ENCODE data around the gene NUDC.
"Not testable (repeated sequence)": the region's sequence is repeated elsewhere in the genome, so short reads cannot be mapped to it uniquely, and the experiment has no call there.

NUDC gene

DNA sequence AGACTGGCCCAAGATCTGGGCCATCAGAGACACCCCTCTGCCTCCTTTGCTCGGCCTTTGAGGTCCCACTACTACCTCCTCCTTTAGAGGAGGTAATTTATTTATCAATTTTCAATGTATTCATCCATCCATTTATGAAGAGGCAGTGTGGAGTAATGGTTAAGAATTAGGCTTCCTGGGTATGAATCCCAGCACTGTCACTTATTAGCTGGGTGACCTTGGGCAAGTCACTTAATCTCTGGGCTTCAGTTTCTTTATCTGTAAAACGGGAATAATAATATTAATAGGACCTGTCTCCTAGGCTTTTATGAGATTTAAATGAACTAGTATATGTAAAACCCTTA, 9.4 kb upstream of the NUDC start:
- FAIRE-seq = no peak

DNA sequence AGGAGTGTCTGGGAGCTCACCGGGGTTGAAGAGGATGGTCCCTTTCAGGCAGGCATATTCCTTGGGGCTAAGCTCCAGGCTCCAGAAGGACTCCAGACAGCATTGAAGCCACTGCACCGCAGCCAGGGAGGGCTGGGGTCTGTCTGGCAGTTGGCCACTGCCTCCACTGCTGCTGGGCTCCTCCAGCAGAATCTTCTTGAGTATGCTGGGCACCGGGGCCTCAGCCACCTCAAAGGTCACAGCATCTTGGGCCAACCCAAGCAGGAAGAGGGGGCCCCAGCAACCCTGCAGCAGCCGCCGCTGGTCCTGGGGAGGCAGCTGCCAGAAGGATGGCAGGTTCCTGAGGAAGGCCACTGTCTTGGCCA, 8.2 kb upstream of the NUDC start:
- no peak for FAIRE-seq

- peak; percentile 70 for FAIRE-seq
Measured at GRCh38 chr1:26913754-26914619, 7.6 kb upstream of the NUDC start, which contains the start of gene NR0B2. NR0B2 (minus strand) TSS chr1:26913975; CDS start chr1:26913940, 35 bp downstream.

GRCh38 chr1:26915204-26915842, 6.2 kb upstream of the NUDC start:
- no peak for FAIRE-seq

DNA sequence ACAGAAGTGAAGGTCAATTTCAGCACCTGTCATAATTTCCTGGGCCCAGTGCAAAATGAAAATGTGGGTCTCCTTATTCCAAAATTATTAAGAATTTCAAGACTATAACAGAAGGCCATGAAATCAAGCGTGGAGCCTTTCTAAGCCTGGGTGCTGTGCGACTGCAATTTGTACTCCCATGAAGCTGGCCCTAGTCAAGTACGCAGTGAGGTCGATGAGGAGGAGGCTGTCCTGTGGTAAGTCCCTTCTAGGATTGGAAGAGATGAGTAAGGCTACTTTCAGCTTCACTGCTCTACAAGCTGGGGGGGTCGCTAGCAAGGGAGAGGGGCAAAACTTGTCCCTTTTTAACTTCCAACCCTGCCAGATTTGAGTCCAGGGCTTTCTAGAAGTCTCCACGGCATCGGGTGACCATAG, 410 bp upstream of the NUDC start:
- no peak for FAIRE-seq

DNA sequence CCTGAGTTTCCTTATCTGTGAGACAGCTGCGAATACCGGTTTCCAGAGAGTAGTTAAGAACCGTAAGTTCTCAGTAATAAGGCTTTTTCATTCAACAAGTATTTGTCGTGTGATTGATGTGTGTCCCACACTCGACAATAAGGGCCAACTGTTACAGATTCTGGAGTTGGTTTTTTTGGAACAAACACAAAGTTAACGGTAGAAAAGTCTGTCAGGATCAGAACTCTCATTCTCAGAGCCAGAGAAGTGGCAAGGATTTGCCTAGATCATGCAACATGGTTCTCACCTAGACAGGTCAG, 837 bp downstream of the NUDC start:
- no peak for FAIRE-seq

GRCh38 chr1:26922901-26923300, 1.4 kb downstream of the NUDC start:
- FAIRE-seq = no peak

- FAIRE-seq = no peak
Measured at GRCh38 chr1:26923711-26924110, 2.2 kb downstream of the NUDC start.

DNA sequence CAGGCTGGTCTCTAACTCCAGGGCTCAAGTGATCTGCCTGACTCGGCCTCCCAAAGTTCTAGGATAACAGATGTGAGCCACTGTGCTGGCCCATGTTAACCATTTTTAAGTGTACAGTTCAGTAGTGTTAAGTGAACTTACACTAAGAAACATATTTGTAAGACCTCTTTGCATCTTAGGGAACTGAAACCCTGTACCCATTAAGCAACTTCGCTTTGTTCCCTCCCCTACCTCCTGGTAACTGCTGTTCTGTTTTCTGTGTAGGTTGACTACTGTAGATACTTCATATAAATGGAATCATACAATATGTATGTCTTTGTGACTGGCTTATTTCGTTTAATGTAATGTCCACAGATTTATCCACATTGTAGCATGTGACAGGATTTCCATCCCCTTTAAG, 11.0 kb downstream of the NUDC start:
- no peak for FAIRE-seq

DNA sequence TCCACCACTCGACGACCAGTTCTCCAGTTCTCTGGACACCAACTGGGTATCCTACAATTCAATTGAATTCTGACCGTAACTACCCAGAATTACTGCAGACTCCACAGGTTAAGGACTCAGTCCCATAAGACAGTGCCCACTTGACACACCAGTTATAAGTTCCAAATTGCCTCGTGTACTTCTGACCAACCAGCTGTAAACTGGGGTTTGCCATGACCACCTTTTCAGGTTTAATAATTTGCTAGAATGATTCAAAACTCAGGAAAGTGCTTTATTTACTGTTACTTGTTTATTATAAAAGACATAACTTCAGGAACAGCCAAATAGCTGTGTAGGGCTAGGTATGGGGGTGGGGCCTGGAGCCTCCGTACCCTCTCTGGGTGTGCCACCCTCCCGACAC, 15.3 kb downstream of the NUDC start:
- no peak for FAIRE-seq

GRCh38 chr1:26938004-26938658, 16.6 kb downstream of the NUDC start:
- no peak for FAIRE-seq

GRCh38 chr1:26938659-26939025, 17.1 kb downstream of the NUDC start:
- FAIRE-seq = no peak

- FAIRE-seq = no peak
Measured at GRCh38 chr1:26941311-26941710, 19.8 kb downstream of the NUDC start.

DNA sequence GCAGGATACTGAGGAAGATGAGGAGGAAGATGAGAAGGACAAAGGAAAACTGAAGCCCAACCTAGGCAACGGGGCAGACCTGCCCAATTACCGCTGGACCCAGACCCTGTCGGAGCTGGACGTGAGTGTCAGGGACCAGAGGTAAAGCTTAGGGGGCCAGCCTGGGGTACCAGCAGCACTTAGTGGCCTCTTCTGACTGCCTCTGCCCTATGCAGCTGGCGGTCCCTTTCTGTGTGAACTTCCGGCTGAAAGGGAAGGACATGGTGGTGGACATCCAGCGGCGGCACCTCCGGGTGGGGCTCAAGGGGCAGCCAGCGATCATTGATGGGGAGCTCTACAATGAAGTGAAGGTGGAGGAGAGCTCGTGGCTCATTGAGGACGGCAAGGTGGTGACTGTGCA, 21.1 kb downstream of the NUDC start:
- FAIRE-seq = no peak

DNA sequence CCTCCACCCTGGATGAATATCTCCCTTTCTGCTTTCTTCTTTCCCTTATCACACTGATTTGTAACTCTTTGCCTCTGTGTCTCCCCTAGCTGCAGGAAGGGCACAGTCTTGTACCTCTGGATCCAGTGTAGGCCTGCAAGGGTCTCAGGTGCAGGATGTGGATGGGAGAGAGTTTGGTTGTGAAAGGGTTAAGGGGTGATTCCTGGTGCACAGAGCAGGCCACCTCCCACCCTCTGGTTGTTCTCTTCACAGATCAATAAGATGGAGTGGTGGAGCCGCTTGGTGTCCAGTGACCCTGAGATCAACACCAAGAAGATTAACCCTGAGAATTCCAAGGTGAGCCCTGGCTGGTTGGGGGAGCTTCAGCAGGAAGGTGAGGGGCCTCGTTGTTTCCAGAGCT, 23.6 kb downstream of the NUDC start:
- no peak for FAIRE-seq

DNA sequence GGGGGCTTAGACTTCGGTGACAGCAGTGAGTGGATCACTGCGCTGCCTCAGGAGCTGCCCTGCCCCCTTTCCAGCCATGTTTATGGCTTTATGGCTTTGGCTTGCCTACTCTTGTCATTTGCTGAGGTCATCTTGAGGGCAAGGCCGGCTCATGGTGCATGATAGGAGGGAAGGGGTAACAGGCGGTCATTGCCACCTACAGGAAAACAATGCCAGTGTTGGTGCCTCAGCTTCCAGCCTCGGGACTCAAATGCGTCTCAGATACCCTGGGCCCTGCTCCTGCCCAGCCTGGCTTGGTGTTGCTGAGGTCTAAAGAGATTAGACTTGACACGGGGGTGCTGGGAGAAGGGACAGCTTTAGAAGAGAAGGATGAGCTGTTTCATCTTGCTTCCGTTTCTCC, 24.2 kb downstream of the NUDC start:
- FAIRE-seq = no peak

DNA sequence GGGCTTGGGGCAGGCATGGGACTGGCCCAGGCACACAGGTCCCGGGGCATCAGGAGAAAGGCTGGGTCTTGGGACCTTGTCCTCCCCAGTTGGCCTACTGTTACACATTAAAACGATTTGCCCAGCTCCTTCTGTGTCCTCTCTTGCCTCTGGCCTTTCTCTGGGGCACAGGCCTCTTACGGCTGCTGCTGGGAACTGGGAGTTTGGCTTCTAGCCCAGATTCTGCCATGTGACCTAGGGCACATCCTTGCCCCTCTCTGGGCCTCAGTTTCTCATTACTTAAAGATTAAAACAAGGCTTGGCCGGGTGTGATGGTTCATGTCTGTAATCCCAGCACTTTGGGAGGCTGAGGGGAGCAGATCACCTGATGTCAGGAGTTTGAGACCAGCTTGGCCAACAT, 24.7 kb downstream of the NUDC start:
- FAIRE-seq = no peak

- not testable (repeated sequence) for FAIRE-seq
Measured at GRCh38 chr1:26948725-26949057, 27.1 kb downstream of the NUDC start.

GRCh38 chr1:26949266-26949925, 27.9 kb downstream of the NUDC start:
- FAIRE-seq = no peak

- FAIRE-seq = no peak
Measured at GRCh38 chr1:26949926-26950319, 28.4 kb downstream of the NUDC start.

GRCh38 chr1:26950602-26951001, 29.1 kb downstream of the NUDC start:
- peak; percentile 84 for FAIRE-seq

DNA sequence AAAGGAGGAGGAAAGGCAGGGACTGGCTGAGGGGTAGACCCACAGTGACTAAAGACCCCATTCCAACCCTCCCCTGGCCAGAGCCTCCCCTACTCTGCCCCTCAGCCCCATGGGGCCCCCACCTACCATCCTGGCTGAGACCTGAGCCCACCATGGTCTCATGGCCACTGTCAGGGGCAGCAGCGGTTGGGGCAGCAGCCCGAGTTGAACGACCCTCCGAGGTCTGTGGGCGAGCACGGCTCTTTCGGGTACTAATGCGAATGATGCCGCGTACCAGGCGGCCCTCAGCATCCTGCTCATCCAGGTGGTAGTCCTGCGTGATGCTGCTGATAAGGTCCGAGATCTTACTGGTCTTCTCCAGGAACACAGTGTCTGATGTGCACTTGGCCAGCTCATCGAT, 29.7 kb downstream of the NUDC start:
- no peak for FAIRE-seq

- no peak for FAIRE-seq
Measured at GRCh38 chr1:26951821-26952497, 30.4 kb downstream of the NUDC start.
